Measurements from ENCODE around the gene ZDHHC13.

ZDHHC13 gene

DNA sequence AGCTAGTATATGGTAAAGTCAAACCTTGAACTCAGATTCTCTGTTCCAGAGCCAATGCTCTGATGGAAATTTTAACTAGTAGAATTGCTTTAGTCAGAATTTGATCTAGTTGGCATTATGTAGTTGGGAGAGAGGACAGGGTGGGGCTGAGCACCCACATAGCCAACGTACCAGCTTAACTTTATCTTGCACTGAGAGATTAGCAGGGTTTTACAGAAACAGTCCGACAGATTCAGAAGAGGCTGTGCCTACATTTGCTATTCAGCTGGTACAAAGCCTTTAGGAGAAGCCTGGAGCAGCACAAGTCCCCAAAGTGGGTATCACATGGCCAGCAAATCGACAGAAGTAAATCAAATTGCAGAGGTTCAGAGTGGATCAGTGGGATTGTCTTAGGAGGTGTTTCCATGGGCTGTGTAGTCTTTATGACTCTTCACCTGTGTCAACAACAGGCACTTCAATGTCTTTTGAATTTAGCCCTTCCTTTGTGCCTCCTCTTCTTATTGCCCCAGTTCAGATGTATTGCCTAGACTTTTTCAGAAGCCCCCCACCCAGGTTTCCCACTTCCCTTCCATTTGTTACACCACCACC lies 92.1 kb downstream of the ZDHHC13 start:
- DNase-seq: no peak

DNA sequence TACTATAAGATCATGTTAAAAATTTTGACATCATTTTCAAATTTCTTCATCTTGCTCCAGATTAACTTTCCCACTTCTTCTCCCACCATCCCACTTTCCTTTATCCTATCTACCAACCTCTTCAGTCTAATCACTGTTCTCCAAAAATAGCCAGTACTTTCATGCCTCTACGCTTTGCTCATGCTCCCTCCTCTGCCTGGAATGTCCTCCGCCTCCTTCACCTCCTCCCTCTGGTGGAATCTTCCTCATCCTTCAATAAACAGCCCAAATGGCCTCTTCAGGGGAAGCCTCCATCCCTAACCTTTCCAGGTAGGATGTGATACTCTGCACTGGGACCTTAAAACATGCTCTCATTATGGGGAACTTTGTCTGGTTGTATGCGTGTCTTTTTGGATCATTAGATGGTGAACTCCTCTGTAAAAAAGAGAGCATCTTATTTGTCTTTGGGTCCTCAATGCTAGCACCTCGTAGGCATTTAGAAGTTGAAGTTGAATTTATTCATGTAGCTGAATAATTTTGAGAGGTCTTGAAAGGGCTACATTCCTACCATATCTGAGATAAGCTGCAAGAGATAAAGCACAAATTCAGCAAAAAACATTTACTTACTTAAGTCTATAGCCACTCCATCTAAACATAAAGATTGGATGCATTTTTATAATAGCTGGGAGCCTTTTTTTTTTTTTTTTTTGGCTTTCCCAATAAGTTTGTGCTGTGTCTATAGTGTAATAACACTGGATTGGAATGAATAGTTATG lies 92.8 kb downstream of the ZDHHC13 start:
- DNase-seq: no peak

DNA sequence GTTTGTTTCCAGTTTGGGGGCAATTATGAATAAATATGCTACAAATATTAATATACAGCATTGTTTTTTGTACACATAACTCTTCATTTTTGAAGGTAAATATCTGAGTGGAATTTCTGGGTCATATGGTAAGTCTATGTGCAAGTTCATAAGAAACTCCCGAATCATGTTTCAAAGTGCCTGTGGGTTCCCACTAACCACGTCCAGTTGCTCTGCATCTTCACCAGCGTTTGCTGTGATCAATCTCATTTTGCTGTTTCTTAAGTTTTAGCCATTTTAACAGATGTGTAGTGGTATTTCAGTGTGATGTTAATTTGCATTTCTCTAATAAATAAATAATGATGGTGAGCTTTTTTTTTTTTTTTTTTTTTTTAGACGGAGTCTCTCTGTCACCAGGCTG lies 99.1 kb downstream of the ZDHHC13 start:
- DNase-seq: no peak

DNA sequence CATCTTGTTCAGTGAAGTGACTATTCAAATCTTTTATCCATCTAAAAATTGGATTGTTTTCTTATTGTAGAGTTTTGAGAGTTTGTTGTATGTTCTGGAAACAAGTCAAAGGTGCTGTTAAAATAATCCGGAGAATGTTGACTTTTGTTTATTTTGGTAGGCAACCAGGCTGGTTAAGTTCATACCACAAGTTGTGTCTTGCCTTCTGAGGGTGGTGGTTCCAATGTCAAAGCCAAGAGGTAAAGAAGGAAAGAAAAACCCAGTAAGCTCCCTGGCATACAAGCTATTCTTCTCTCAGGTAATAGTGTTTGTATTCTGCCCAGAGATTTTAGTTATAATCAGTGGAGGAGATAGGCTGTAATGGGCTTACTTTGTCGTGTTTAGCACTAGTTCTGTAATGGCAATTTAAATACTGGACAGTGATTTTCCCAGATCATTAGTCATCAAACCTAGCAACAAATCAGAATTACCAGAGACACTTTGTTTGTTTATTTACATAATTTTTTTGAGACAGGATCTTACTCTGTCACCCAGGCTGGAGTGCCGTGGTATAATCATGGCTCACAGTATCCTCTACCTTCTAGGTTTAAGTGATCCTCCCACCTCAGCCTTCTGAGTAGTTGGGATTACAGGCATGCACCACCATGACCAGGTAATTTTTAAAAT lies 99.9 kb downstream of the ZDHHC13 start:
- no peak for DNase-seq

DNA sequence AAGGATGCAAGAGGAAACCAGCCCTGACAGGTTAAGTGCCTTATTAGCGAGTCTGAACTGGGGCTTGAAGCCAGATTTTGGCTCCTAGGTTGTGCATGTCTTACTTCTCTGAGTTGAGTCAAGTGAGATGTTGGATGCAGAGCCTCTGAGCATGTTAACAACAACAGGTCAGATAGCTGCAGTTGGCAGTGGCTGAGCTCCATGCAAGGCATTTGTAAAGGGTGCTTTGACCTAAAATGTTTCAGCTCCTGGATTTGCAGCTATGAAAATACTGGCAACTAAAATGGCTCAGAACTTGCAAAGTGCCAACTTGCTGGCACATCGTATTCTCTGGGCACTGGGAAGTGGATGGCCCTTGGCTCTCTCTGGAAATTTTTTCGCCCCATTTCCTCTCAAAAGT lies 101.2 kb downstream of the ZDHHC13 start:
- DNase-seq: no peak

DNA sequence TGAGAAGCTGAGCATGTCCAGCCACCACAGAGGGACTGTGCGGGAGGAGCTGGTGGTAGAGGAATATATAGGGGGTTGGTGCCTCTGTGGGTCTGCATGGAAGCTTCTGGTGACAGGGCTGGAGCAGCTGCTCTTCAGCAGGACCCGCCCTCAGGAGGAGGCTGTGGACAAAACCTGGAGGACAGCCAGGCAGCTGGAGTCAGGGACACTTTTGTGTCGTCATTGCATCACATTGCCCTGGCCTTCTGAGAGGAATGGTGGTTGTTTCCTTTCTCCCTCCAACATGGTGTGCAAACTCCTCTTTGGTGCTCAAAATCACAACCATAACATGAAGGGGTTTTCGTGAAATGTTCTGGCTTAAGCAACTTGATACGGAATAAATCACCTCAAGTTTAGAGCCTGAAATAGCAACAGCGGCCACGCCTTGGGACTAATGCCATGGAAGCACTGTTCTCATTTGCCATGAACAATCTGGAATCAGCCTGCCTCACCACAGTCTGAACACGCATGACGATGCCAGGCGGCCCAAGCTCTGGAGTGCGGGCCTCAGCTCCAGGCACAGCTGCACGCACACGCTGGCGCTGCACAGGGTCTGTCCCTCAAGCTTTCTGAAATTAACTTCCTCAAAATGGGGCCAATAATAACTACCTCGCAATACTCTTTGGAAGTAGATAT lies 102.0 kb downstream of the ZDHHC13 start:
- no peak for DNase-seq

DNA sequence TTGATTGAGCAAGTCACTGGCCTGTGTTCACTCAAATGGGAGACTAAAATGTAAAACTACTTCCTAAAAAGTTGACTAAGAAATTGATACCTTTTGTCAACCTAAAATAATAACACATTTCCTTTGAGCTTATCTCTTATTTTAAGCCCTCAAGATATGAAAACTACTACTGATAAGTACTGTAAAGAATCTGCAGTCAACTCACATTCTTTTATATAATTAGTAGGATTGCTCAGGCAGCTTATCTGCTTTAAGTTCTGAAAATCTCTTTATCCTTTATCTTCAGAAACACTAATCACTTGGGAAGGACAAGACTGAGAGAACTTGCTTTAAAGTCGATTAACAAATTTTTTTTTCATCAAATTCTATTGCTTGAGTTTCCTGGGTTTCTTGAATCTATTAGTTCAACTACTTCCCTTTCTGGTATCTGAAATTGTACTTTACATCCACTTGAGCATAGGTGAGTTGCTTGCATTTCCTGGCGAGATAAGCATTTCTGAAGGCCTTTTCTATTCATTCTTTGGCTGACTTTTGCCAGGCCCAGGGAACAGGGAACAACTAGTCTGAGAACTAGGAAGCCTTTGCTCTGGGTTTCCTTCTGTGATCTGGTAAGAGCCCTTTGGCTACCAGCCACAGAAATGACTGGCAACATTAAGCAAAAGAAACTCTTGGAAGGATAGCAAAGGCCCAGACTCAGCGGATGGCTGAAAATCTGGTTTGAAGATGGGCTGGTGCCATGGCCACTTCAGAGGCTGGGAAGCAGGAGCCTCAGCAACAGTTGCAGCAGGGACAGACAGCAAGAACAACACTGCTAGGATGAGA lies 104.1 kb downstream of the ZDHHC13 start:
- no peak for DNase-seq

DNA sequence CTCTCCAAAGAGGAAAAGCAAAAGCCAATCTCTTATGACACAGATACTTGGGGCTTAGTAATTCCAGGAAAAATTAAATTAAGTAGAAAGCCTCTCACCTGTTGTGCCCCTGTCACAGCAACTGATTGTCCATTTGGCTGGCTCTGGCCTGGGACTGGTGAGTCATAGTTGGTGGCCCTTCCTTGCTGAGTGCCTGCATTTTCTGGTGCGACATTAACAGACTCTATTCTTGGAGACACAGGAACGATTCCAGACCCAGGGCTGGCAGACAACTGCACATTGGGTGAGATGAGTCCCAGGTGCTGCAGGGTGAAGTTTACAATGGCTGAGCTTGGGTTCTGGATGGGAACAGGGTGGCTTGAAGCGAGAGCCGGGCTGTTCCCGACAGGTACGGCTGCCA lies 108.2 kb downstream of the ZDHHC13 start:
- DNase-seq: no peak

DNA sequence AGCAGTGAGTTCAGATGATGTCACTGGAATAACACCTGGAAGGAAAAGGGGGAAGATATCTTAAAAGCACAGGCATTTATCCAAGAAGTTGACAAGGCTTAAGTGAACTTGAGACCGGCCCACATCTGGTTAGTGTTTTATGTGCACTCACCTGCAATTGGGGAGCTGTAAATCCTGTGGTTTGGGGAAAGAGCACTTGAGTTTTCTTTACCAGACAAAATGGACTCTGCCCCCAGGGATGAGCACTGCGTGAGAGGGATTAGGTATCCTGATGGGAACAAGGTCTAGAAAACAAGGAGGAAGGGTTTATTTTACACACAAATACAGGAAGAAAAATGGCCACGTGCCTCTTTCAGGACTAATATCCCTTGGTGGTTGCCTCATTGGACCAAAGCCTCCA lies 108.6 kb downstream of the ZDHHC13 start:
- no peak for DNase-seq
